Activated CD8-positive, alpha-beta T cell treated with anti-CD3 and anti-CD28 coated beads for 36 hours (primary cell): ENCODE measurements around the gene GANC. TPM values are rescaled to one million over a fixed set of nuclear protein-coding genes. Genes with fewer than 3 reads are reported as not detected.

Experiments
- ATAC-seq: fragments of 200-7000 bp; cut with Tn5 transposase; one replicate; pipeline ENCODE4 v1.10.0; 2021; ENCODE audit warnings: mild to moderate bottlenecking, moderate library complexity
- CTCF ChIA-PET: fragments of 350-600 bp; sonication (Branson Sonifier 250); formaldehyde crosslinking; loops from one replicate; lab custom pipeline; 2021; ENCODE audit warnings: antibody characterized with exemption; lab: Charles Lee
- POLR2A ChIA-PET: fragments of 350-600 bp; sonication (Branson Sonifier 250); formaldehyde crosslinking; loops from one replicate; lab custom pipeline; 2021; ENCODE audit warnings: antibody characterized with exemption; lab: Charles Lee
- DNase-seq: peaks from one replicate; pipeline ENCODE4 v3.0.0-alpha.2; 2020
- H3K27ac Mint-ChIP-seq: one replicate; pipeline ENCODE4 v1.8.0; 2021; ENCODE audit warnings: mild to moderate bottlenecking, mixed read lengths
- H3K27me3 Mint-ChIP-seq: one replicate; pipeline ENCODE4 v1.8.0; 2021; ENCODE audit warnings: mixed read lengths
- H3K36me3 Mint-ChIP-seq: one replicate; pipeline ENCODE4 v1.8.0; 2021; ENCODE audit warnings: low read depth, mixed read lengths
- H3K4me1 Mint-ChIP-seq: one replicate; pipeline ENCODE4 v1.8.0; 2021; ENCODE audit warnings: low read depth, mixed read lengths
- H3K4me3 Mint-ChIP-seq: one replicate; pipeline ENCODE4 v1.8.0; 2021; ENCODE audit warnings: mild to moderate bottlenecking, moderate library complexity, mixed read lengths
- H3K9me3 Mint-ChIP-seq: one replicate; pipeline ENCODE4 v1.8.0; 2021; ENCODE audit warnings: mixed read lengths
- intact Hi-C: fragments of 100-400 bp; cut with micrococcal nuclease; formaldehyde crosslinking; loops from one replicate; pipeline ENCODE4 v1.10.0; 2022
- total RNA-seq, 2 experiments: library from RNA; stranded (reverse); gene quantifications; one replicate each; pipeline ENCODE4 v1.2.3, GENCODE V29; 2021
- TF ChIP-seq, protein P1 (sequence below): fragments of 200-600 bp; IDR thresholded peaks from one replicate; pipeline ENCODE4 v1.8.0; 2022; ENCODE audit warnings: antibody characterized with exemption, mild to moderate bottlenecking

The GANC gene
- total RNA-seq, 2 experiments from 2014 or later = 18.0 to 22.2 TPM

DNA sequence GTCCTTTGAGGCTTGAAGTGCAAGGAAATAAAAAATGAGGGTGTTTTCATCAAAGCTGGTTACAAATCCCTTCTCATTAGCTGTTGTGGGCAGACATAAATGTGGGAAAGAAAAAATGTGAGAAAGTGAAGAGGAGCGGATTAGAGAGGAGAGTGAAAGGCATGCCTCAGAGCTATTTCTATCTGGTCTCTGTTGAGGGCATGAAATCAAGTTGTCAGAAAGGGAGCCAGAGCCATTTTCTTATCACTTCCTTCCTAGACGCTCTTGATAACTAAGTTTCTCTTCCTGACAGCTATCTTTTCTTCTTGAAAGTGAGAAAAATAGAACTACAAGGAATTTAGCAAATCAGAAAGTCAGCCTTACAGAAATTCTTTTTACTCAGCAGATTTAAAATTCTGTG, 65.5 kb downstream of the GANC start:
- intact Hi-C loops = no loop called here
- H3K36me3 Mint-ChIP-seq = peaks cover 15% of the 10 kb centered on the region
- peaks cover 16% of the 10 kb centered on the region for H3K9me3 Mint-ChIP-seq
- ATAC-seq = no peak
- no peak for DNase-seq
- TF ChIP-seq, protein P1, sequence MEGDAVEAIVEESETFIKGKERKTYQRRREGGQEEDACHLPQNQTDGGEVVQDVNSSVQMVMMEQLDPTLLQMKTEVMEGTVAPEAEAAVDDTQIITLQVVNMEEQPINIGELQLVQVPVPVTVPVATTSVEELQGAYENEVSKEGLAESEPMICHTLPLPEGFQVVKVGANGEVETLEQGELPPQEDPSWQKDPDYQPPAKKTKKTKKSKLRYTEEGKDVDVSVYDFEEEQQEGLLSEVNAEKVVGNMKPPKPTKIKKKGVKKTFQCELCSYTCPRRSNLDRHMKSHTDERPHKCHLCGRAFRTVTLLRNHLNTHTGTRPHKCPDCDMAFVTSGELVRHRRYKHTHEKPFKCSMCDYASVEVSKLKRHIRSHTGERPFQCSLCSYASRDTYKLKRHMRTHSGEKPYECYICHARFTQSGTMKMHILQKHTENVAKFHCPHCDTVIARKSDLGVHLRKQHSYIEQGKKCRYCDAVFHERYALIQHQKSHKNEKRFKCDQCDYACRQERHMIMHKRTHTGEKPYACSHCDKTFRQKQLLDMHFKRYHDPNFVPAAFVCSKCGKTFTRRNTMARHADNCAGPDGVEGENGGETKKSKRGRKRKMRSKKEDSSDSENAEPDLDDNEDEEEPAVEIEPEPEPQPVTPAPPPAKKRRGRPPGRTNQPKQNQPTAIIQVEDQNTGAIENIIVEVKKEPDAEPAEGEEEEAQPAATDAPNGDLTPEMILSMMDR = no peak
- ChIA-PET POLR2A (no interaction called here), CTCF (no interaction called here)
- H3K27ac Mint-ChIP-seq = no peak overlapping the region
- no peaks in the 10 kb centered on the region for H3K27me3 Mint-ChIP-seq
- no peak overlapping the region for H3K4me3 Mint-ChIP-seq
- no peaks in the 10 kb centered on the region for H3K4me1 Mint-ChIP-seq

DNA sequence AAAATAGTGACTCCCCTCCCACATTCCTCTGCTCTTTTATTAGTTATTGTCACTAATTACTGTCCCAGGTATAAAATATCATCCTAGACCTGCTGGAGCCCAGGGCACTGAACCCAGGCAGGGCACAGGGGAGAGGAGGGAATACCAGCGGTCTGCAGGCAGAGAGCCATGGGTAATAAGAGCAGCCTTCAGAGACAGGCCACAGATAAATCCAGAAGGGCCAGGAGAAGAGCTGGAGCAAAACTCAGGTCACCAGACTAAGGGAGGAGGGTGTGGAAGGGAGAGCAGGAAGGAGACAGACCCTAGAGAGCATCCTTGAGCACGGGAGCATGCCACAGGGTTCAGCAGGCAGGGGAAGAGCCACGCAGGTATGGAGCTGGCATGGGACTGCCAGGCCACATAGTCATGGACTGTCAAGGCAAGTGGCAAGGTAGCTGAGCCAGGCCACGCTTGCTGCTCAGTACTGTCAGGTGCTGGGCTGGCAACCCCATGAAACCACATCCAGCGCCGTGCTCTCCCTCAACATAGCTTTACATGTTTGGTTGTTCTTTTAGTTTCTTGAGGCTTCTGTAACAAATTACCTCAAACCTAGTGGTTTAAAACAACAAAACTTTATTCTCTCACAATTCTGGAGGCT, 70.7 kb downstream of the GANC start:
- ChIA-PET POLR2A (no interaction called here), CTCF (no interaction called here)
- DNase-seq = no peak
- Mint-ChIP-seq H3K4me3 (no peak overlapping the region), H3K36me3 (peaks cover 5% of the 10 kb centered on the region), H3K27ac (no peak overlapping the region), H3K4me1 (no peaks in the 10 kb centered on the region), H3K9me3 (no peaks in the 10 kb centered on the region), H3K27me3 (no peaks in the 10 kb centered on the region)
- TF ChIP-seq, protein P1 = no peak
- ATAC-seq = no peak
- intact Hi-C loops = no loop called here

DNA sequence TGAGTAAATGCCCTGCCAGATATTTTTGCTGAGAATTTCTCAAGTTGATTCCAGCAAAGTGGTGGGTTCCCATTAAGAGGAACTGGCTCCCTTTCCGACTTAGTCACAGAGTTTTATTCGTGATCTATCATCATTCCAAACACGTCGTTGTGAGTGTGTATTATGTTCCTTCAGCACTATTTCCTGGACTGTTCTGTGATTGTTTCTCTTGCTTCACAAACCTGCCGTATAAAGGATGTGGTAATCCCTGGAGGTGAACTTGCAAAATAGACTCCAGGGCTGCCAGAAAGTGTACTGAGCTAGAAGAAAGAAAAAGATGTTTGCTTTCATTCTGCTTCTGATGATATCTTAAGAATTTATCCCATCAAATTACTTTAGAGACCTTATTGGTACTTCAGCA, 71.8 kb downstream of the GANC start:
- Mint-ChIP-seq H3K27ac (no peak overlapping the region), H3K27me3 (no peaks in the 10 kb centered on the region), H3K4me3 (no peak overlapping the region), H3K4me1 (no peaks in the 10 kb centered on the region), H3K36me3 (peaks cover 9% of the 10 kb centered on the region), H3K9me3 (no peaks in the 10 kb centered on the region)
- no peak for DNase-seq
- ChIA-PET POLR2A (no interaction called here), CTCF (no interaction called here)
- intact Hi-C loops = no loop called here
- no peak for ATAC-seq
- TF ChIP-seq, protein P1 = no peak

DNA sequence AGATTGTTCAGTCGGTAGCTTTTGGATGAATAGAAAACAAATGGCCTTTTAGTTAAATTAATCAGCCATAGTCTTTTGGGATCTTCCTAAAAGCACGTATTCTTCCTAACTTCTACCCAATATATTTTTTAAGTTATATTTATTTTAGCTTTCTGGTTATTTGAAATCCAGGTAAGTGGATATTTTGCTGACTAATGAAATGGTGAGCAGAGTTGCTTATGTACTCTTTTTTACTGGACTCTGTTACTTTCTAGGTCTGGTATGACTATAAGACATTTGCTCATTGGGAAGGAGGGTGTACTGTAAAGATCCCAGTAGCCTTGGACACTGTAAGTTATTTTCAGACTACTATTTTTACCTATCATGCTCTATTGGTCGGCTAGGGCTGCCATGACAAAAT, 72.5 kb downstream of the GANC start:
- Mint-ChIP-seq H3K27ac (no peak overlapping the region), H3K27me3 (no peaks in the 10 kb centered on the region), H3K9me3 (no peaks in the 10 kb centered on the region), H3K4me1 (no peaks in the 10 kb centered on the region), H3K4me3 (no peak overlapping the region), H3K36me3 (peaks cover 9% of the 10 kb centered on the region)
- ChIA-PET CTCF (no interaction called here), POLR2A (no interaction called here)
- intact Hi-C loops = no loop called here
- TF ChIP-seq, protein P1 = no peak
- no peak for ATAC-seq
- DNase-seq = no peak

DNA sequence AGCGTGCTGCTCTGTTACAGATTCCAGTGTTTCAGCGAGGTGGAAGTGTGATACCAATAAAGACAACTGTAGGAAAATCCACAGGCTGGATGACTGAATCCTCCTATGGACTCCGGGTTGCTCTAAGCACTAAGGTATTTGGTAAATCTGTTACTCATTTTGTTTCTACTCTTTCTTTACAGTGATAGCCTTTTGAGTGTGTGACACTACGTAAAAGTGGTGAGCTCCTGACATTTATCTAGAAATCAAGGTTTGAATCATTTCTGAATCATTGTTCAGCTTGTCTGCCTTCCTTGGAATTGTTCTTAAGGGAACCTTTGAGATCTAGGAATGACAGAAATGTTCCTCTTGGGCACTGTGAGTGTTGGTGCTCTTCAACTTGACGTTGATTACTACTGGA, 75.1 kb downstream of the GANC start:
- ATAC-seq = no peak
- TF ChIP-seq, protein P1 = no peak
- Mint-ChIP-seq H3K4me1 (no peaks in the 10 kb centered on the region), H3K27ac (no peak overlapping the region), H3K4me3 (no peak overlapping the region), H3K27me3 (no peaks in the 10 kb centered on the region), H3K36me3 (peaks cover 20% of the 10 kb centered on the region), H3K9me3 (no peaks in the 10 kb centered on the region)
- intact Hi-C loops = no loop called here
- POLR2A ChIA-PET = no interaction called here
- no peak for DNase-seq
- CTCF ChIA-PET = no interaction called here
